HG03095 (cell line): ENCODE results near the gene EPM2AIP1.
"Not testable (repeated sequence)": the region's sequence is repeated elsewhere in the genome, so short reads cannot be mapped to it uniquely, and the experiment has no call there.

ENCODE experiments used
- ATAC-seq: cut with Tn5 transposase; IDR thresholded peaks from one replicate; pipeline ENCODE4 v1.9.1; 2021; ENCODE audit warnings: moderate library complexity; ENCODE audit not compliant: unreplicated experiment

The EPM2AIP1 gene

GRCh38 chr3:36993326-36994283, 674 bp upstream of the EPM2AIP1 start, which contains the start of gene MLH1:
TSS of gene MLH1 (plus strand) at chr3:36993518. CDS start at chr3:36993548, 30 bp downstream.
- ATAC-seq: peak; percentile 92

GRCh38 chr3:36991923-36992805, 767 bp downstream of the EPM2AIP1 start:
- ATAC-seq: no peak

- no peak for ATAC-seq
Measured at GRCh38 chr3:36991147-36991546, 1.8 kb downstream of the EPM2AIP1 start.

GRCh38 chr3:36989568-36989967, 3.4 kb downstream of the EPM2AIP1 start:
- no peak for ATAC-seq

GRCh38 chr3:36989005-36989404, 3.9 kb downstream of the EPM2AIP1 start:
- ATAC-seq: no peak

GRCh38 chr3:36988356-36988755, 4.6 kb downstream of the EPM2AIP1 start:
- no peak for ATAC-seq

GRCh38 chr3:36981006-36981405, 11.9 kb downstream of the EPM2AIP1 start:
- no peak for ATAC-seq

- ATAC-seq: no peak
Measured at GRCh38 chr3:36973139-36973538, 19.8 kb downstream of the EPM2AIP1 start.

GRCh38 chr3:36972163-36972562, 20.8 kb downstream of the EPM2AIP1 start:
- ATAC-seq: no peak

GRCh38 chr3:36969540-36970432, 23.1 kb downstream of the EPM2AIP1 start:
- peak; percentile 100 for ATAC-seq

GRCh38 chr3:36969085-36969484, 23.8 kb downstream of the EPM2AIP1 start:
- no peak for ATAC-seq

GRCh38 chr3:36965440-36965839, 27.5 kb downstream of the EPM2AIP1 start:
- no peak for ATAC-seq

- no peak for ATAC-seq
Measured at GRCh38 chr3:36964817-36965216, 28.1 kb downstream of the EPM2AIP1 start.

GRCh38 chr3:36964331-36964730, 28.6 kb downstream of the EPM2AIP1 start:
- ATAC-seq: no peak

- ATAC-seq: not testable (repeated sequence)
Measured at GRCh38 chr3:36963008-36963407, 29.9 kb downstream of the EPM2AIP1 start.

GRCh38 chr3:36960502-36960901, 32.4 kb downstream of the EPM2AIP1 start:
- ATAC-seq: no peak

- no peak for ATAC-seq
Measured at GRCh38 chr3:36959821-36960220, 33.1 kb downstream of the EPM2AIP1 start.

- ATAC-seq: no peak
Measured at GRCh38 chr3:36957862-36958686, 34.9 kb downstream of the EPM2AIP1 start.

- ATAC-seq: no peak
Measured at GRCh38 chr3:36957063-36957462, 35.9 kb downstream of the EPM2AIP1 start.

GRCh38 chr3:36956155-36956554, 36.8 kb downstream of the EPM2AIP1 start:
- ATAC-seq: no peak
